GM12801 (cell line): ENCODE data around the gene SPOCK1.

ENCODE experiments used
- TF ChIP-seq, protein P1 (sequence below): IDR thresholded peaks from one replicate; pipeline ENCODE4 v1.5.1; 2011; ENCODE audit warnings: control low read depth; ENCODE audit not compliant: insufficient read length; ENCODE audit errors: extremely low read depth

The SPOCK1 gene

GRCh38 chr5:137470921-137471220, 28.3 kb downstream of the SPOCK1 start:
- TF ChIP-seq, protein P1, sequence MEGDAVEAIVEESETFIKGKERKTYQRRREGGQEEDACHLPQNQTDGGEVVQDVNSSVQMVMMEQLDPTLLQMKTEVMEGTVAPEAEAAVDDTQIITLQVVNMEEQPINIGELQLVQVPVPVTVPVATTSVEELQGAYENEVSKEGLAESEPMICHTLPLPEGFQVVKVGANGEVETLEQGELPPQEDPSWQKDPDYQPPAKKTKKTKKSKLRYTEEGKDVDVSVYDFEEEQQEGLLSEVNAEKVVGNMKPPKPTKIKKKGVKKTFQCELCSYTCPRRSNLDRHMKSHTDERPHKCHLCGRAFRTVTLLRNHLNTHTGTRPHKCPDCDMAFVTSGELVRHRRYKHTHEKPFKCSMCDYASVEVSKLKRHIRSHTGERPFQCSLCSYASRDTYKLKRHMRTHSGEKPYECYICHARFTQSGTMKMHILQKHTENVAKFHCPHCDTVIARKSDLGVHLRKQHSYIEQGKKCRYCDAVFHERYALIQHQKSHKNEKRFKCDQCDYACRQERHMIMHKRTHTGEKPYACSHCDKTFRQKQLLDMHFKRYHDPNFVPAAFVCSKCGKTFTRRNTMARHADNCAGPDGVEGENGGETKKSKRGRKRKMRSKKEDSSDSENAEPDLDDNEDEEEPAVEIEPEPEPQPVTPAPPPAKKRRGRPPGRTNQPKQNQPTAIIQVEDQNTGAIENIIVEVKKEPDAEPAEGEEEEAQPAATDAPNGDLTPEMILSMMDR: no peak

DNA sequence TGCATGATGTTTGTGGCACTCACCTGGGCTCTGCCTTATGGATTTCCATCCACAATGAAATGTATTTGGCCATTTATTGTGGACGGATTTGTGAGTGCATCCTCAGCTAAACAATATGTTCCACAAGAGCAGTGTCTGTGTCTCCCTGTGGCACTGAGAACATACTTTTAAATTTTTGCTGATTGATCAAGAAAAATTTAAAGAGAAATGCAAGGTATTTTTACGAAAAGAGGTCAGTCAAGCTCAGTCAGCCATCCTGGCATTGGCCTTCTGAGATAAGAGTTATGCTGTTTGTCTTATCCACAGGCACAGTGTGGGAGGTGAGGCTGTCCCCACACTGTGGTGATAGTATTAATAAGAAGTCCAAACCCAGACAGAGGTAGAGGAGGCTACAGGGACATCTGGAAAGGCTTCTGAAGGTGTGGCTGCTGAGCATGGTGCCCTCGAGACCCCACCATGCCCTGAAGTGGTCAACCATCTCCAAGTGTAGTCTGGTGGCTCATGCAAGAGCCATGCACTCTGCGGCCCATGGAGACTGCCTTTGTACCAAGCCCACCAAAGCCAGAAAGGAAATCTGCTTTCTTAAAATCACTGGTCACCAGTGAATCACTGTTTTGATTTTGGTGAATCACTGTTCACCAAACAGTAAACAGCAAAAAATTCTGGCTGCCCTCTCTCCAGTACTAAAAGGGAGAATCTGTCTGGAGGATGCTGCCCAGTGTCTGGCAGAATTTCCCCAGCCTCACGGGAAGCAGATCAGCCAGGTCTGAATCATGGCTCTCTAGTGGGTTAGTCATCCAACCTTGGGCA, 28.8 kb downstream of the SPOCK1 start:
- TF ChIP-seq, protein P1: no peak

DNA sequence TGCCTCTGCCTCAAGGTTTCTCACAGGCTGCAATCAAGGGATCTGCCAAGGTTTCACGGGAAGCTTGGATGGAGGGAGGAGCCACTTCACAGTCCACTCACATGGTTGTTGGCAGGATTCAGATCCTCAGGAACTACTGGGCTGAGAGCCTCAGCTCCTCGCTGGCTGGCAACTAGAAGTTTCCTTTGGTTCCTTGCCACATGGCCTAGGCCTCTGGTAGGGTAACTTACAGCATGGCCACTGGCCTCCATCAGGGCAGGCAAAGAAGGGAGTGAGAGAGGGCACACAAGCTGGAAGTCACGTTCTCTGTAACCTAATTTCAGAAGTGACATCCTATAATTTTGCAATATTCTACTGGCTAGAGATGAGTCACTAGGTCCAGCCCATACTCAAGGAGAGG, 32.2 kb downstream of the SPOCK1 start:
- TF ChIP-seq, protein P1: no peak

DNA sequence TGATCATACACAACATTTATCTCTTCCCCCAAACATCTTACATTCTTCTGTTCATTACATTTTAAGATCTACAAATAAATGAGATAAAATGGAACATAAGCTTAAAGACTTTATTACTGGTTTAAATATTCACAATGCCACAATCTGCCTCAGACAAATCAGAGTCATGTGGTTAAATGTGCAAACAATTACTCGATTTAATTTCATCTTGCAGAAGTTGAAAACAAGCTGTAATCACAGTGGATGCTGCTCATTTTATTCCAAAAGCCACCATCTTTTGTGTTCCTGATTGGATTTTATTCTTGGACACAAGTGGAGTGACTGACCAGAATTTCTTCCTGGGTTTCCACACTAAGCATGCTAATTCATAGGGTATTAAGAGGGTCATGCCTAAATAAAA, 33.2 kb downstream of the SPOCK1 start:
- TF ChIP-seq, protein P1: no peak

DNA sequence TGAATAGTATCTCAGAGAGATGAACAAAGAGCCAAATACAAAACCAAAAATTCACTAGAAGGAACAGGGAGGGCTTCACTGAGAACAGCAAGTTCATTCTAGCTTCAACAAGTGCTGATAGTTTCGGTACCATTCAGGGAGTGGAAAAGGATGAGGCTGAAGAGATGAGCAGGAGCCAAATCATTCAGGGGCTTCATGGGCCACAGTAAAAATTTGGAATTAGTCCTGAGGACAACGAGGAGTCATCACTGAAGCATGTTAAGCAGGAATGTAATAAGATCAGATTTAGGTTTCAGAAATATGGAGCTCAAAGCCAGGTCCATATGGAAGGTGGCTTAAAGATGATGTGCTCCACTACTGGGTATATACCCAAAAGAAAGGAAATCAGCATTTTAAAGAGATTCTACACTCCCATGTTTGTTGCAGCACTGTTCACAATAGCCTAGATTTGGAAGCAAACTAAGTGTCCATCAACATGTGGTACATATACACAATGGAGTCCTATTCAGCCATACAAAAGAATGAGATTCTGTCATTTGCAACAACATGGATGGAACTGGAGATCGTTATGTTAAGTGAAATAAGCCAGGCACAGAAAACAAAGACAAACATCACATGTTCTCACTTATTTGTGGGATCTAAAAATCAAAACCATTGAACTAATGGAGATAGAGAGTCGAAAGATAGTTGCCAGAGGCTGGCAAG, 36.2 kb downstream of the SPOCK1 start:
- TF ChIP-seq, protein P1: no peak

GRCh38 chr5:137462265-137462590, 36.9 kb downstream of the SPOCK1 start:
- TF ChIP-seq, protein P1: no peak

DNA sequence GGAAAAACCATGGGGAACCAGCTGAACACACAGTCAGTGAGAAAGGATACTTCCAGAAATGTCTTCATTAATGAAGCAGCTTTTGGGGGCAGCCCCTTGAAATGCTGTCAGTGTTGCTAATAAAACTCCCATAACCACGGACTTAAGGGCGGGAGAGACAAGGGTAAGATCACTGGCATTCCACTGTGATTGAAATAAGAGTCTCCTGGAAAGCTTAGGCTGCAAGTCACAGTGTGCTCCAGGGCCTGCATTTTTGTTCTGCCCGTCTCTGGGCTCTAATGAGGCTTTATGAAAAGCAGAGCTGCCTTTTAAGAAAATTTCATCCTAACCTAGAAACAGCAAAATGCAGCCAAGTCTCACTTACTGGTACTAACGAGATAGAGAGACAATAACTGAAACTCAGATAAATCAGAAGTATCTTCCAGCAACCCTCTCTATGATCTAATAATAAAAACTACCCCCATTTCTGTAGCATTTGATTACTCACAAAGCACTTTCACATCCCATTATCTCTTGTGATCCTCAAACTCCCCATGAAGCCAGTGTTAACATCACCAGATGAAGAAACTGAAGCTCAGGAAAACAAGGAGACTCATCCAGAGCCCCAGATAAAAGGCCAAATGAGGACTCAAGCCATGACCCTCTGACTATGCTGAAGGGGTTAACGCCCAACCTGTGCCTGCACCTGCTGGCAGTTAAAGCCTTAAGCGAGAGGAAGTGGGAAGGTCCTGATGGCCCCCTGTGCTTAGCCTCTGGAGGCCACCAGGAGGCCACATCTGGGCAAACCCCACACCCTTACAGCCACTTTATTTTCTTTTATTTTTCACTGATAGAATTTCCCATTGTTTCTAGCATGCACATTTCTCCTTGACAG, 37.5 kb downstream of the SPOCK1 start:
- TF ChIP-seq, protein P1: no peak
